Measurements from ENCODE around the gene CD63. TPM values are rescaled to one million over a fixed set of nuclear protein-coding genes. Genes with fewer than 3 reads are reported as not detected.
"Not testable (repeated sequence)": the region's sequence is repeated elsewhere in the genome, so short reads cannot be mapped to it uniquely, and the experiment has no call there.

The CD63 gene
- total RNA-seq (2014; rRNA removed; shearing (Covaris generic)): 1,213 and 1,362 TPM in 2 replicates

- DNase-seq (ENCODE audit: low spot score): peak; percentile 93
Observed at GRCh38 chr12:55728939-55729818, at the start of gene CD63. Gene CD63 (minus strand): TSS chr12:55729009. CDS start chr12:55728341, 668 bp downstream.

- no peak for DNase-seq (ENCODE audit: low spot score)
Observed at GRCh38 chr12:55777856-55778255, 49.0 kb upstream of the CD63 start.

GRCh38 chr12:55771736-55772135 is 42.9 kb upstream of the CD63 start:
- no peak for DNase-seq (ENCODE audit: low spot score)

GRCh38 chr12:55767156-55767555 is 38.3 kb upstream of the CD63 start:
- no peak for DNase-seq (ENCODE audit: low spot score)

- DNase-seq (ENCODE audit: low spot score): no peak
Observed at GRCh38 chr12:55765736-55766290, 37.0 kb upstream of the CD63 start.

GRCh38 chr12:55762646-55763045 is 33.8 kb upstream of the CD63 start:
- no peak for DNase-seq (ENCODE audit: low spot score)

- no peak for DNase-seq (ENCODE audit: low spot score)
Observed at GRCh38 chr12:55760663-55761062, 31.9 kb upstream of the CD63 start.

- DNase-seq (ENCODE audit: low spot score): not testable (repeated sequence)
Observed at GRCh38 chr12:55758575-55758974, 29.8 kb upstream of the CD63 start.

- no peak for DNase-seq (ENCODE audit: low spot score)
Observed at GRCh38 chr12:55757701-55758100, 28.9 kb upstream of the CD63 start.

- DNase-seq (ENCODE audit: low spot score): no peak
Observed at GRCh38 chr12:55755246-55755645, 26.4 kb upstream of the CD63 start.

GRCh38 chr12:55748230-55748993 is 19.6 kb upstream of the CD63 start:
- DNase-seq (ENCODE audit: low spot score): no peak

GRCh38 chr12:55746913-55747231 is 18.1 kb upstream of the CD63 start:
- DNase-seq (ENCODE audit: low spot score): no peak

GRCh38 chr12:55746174-55746912 is 17.5 kb upstream of the CD63 start:
- no peak for DNase-seq (ENCODE audit: low spot score)

- DNase-seq (ENCODE audit: low spot score): no peak
Observed at GRCh38 chr12:55745361-55746173, 16.8 kb upstream of the CD63 start.

GRCh38 chr12:55744340-55745030 is 15.7 kb upstream of the CD63 start:
- no peak for DNase-seq (ENCODE audit: low spot score)

GRCh38 chr12:55743406-55744339 is 14.9 kb upstream of the CD63 start:
- no peak for DNase-seq (ENCODE audit: low spot score)

- DNase-seq (ENCODE audit: low spot score): peak; percentile 65
Observed at GRCh38 chr12:55742719-55743405, 14.1 kb upstream of the CD63 start, which contains the start of gene GDF11. Gene GDF11 (plus strand): TSS chr12:55743122. CDS start chr12:55743317, 195 bp downstream.

- no peak for DNase-seq (ENCODE audit: low spot score)
Observed at GRCh38 chr12:55741931-55742680, 13.3 kb upstream of the CD63 start.
